PC-9 (cell line): ENCODE data around the gene HAO2. TPM values are rescaled to one million over a fixed set of nuclear protein-coding genes. Genes with fewer than 3 reads are reported as not detected.
"Not testable (repeated sequence)": the region's sequence is repeated elsewhere in the genome, so short reads cannot be mapped to it uniquely, and the experiment has no call there.

Source experiments
- BruUV-seq: library from RNA; stranded (reverse); fragments of 400-500 nt; replicated peaks from 2 replicates; lab custom pipeline; 2021; lab: Mats Ljungman, UMichigan
- CTCF ChIA-PET: fragments of 300-600 bp; sonication (Branson Sonifier 250); formaldehyde crosslinking; loops from one replicate; lab custom pipeline; 2022; ENCODE audit warnings: antibody characterized with exemption; lab: Charles Lee
- POLR2A ChIA-PET: fragments of 300-600 bp; sonication (Branson Sonifier 250); formaldehyde crosslinking; loops from one replicate; lab custom pipeline; 2022; ENCODE audit warnings: antibody characterized with exemption; ENCODE audit not compliant: unreplicated experiment; lab: Charles Lee
- DNase-seq, 2 experiments: peaks; one replicate each; pipeline versions ENCODE4 v3.0.0 to v3.0.0-alpha.2; 2015 to 2022; ENCODE audit warnings: mixed read lengths in 1 of 2
- H2AFZ ChIP-seq: fragments of 200-600 bp; sonication (generic); 2 replicates; pipeline ENCODE4 v1.8.1; 2017; ENCODE audit warnings: antibody characterized with exemption
- H3F3A ChIP-seq: fragments of 200-600 bp; sonication (generic); 2 replicates; pipeline ENCODE4 v1.8.1; 2017; ENCODE audit warnings: antibody characterized with exemption, mild to moderate bottlenecking, low read depth; ENCODE audit not compliant: insufficient read depth
- H3K27ac ChIP-seq: fragments of 200-600 bp; sonication (generic); 2 replicates; pipeline ENCODE4 v1.6.1; 2016; ENCODE audit warnings: mixed run types
- H3K27me3 ChIP-seq: fragments of 200-600 bp; sonication (generic); 2 replicates; pipeline ENCODE4 v1.6.1; 2016; ENCODE audit warnings: low read depth, mixed run types; ENCODE audit not compliant: insufficient read depth
- H3K36me3 ChIP-seq: fragments of 200-600 bp; sonication (generic); 2 replicates; pipeline ENCODE4 v1.6.1; 2016; ENCODE audit warnings: low read depth, mixed run types
- H3K4me1 ChIP-seq: fragments of 200-600 bp; sonication (generic); replicated peaks from 2 replicates; pipeline ENCODE4 v1.6.1; 2016; ENCODE audit warnings: mixed run types; ENCODE audit not compliant: insufficient read depth
- H3K4me2 ChIP-seq: fragments of 200-600 bp; sonication (generic); 2 replicates; pipeline ENCODE4 v1.6.1; 2017; ENCODE audit warnings: mixed run types
- H3K4me3 ChIP-seq: fragments of 200-600 bp; sonication (generic); 2 replicates; pipeline ENCODE4 v1.6.1; 2016; ENCODE audit warnings: mixed run types
- H3K79me2 ChIP-seq: fragments of 200-600 bp; sonication (generic); 2 replicates; pipeline ENCODE4 v1.6.1; 2017; ENCODE audit warnings: low read depth, mixed run types
- H3K9me2 ChIP-seq: fragments of 200-600 bp; sonication (generic); 2 replicates; pipeline ENCODE4 v1.8.1; 2017; ENCODE audit warnings: mild to moderate bottlenecking; ENCODE audit not compliant: insufficient read depth
- H3K9me3 ChIP-seq: fragments of 200-600 bp; sonication (generic); 2 replicates; pipeline ENCODE4 v1.8.1; 2016; ENCODE audit warnings: low read depth; ENCODE audit not compliant: insufficient read depth
- H4K20me1 ChIP-seq: fragments of 200-600 bp; sonication (generic); 2 replicates; pipeline ENCODE4 v1.8.1; 2017; ENCODE audit not compliant: insufficient read depth
- EZH2 ChIP-seq: fragments of 200-600 bp; sonication (generic); IDR thresholded peaks from 2 replicates; pipeline ENCODE4 v1.8.0; 2017; ENCODE audit warnings: antibody characterized with exemption, low read depth
- intact Hi-C: fragments of 100-400 bp; cut with micrococcal nuclease; formaldehyde crosslinking; loops from one replicate; pipeline ENCODE4 v1.10.0; 2022; ENCODE audit not compliant: unreplicated experiment
- total RNA-seq: library from RNA; stranded (reverse); gene quantifications from 2 replicates; pipeline ENCODE4 v1.2.3, GENCODE V29; 2021
- TF ChIP-seq, protein P1 (sequence below): fragments of 200-600 bp; sonication (generic); conservative IDR thresholded peaks from 2 replicates; pipeline ENCODE4 v1.6.1; 2017; ENCODE audit warnings: mixed run types, antibody characterized with exemption, mild to moderate bottlenecking, moderate library complexity

Gene HAO2
- total RNA-seq, 1 experiment from 2014 or later: not detected

DNA sequence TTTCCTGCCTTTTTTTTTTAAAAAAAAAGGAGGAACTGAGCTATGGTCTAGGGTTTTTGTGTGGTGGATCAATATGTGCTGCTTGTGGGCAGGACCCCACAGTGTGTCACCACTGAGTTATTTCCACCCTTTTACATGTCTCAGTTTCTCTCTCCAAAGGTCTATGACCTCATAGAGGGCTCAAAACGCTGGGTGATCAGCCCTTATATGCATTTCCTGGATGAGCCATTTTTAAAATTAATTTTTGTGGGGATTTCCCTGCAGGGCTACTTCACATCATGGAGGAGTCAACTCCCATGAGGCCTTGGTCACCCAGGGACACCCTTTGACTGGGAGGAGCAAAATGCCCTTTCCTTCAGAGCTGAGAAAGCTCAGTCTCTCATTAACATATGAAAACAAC lies 20.7 kb upstream of the HAO2 start:
- no TSS peak for BruUV-seq
- intact Hi-C loops: no loop called here
- Histone ChIP-seq H3K27ac (no peak overlapping the region), H4K20me1 (no peaks in the 10 kb centered on the region), H2AFZ (no peak overlapping the region), H3K36me3 (no peaks in the 10 kb centered on the region), H3F3A (no peaks in the 10 kb centered on the region), H3K27me3 (peaks cover under 1% of the 10 kb centered on the region; the same call in 1 of the 2 replicates), H3K4me2 (no peak overlapping the region), H3K4me1 (no peaks in the 10 kb centered on the region), H3K9me2 (no peaks in the 10 kb centered on the region), H3K79me2 (no peaks in the 10 kb centered on the region), H3K4me3 (no peak overlapping the region), H3K9me3 (no peaks in the 10 kb centered on the region)
- ChIA-PET CTCF (no interaction called here), POLR2A (no interaction called here)
- no peak for DNase-seq
- TF ChIP-seq, protein P1, sequence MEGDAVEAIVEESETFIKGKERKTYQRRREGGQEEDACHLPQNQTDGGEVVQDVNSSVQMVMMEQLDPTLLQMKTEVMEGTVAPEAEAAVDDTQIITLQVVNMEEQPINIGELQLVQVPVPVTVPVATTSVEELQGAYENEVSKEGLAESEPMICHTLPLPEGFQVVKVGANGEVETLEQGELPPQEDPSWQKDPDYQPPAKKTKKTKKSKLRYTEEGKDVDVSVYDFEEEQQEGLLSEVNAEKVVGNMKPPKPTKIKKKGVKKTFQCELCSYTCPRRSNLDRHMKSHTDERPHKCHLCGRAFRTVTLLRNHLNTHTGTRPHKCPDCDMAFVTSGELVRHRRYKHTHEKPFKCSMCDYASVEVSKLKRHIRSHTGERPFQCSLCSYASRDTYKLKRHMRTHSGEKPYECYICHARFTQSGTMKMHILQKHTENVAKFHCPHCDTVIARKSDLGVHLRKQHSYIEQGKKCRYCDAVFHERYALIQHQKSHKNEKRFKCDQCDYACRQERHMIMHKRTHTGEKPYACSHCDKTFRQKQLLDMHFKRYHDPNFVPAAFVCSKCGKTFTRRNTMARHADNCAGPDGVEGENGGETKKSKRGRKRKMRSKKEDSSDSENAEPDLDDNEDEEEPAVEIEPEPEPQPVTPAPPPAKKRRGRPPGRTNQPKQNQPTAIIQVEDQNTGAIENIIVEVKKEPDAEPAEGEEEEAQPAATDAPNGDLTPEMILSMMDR: no peak
- TF ChIP-seq EZH2: no peak

DNA sequence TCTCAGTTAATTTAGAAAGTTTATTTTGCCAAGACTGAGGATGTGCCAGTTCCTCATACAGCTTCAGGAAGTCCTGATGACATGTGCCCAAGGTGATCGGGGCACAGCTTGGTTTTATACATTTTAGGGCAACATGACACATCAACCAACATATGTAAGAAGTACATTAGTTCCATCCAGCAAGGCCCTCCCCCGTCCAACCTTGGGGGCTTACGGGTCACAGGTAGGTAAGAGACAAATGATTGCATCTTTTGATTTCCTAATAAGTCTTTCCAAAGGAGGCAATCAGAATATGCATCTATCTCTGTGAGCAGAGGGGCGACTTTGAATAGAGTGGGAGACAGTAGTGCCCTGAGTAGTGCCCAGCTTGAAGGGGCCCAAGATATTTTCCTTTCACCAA lies 19.6 kb upstream of the HAO2 start:
- no peaks in the 10 kb centered on the region for H3K9me2 ChIP-seq
- no peaks in the 10 kb centered on the region for H3F3A ChIP-seq
- CTCF ChIA-PET: interaction anchor here (0.6 kb wide), 1 partner anchor 311 kb away, joined by 3 read pairs; no protein-coding TSS in a partner anchor
- no peaks in the 10 kb centered on the region for H3K9me3 ChIP-seq
- intact Hi-C loops: no loop called here
- H3K36me3 ChIP-seq: no peaks in the 10 kb centered on the region
- no peaks in the 10 kb centered on the region for H3K4me1 ChIP-seq
- no TSS peak for BruUV-seq
- no peak overlapping the region for H3K27ac ChIP-seq
- no peak overlapping the region for H2AFZ ChIP-seq
- H3K4me3 ChIP-seq: no peak overlapping the region
- TF ChIP-seq EZH2: no peak
- TF ChIP-seq, protein P1: no peak
- H3K4me2 ChIP-seq: no peak overlapping the region
- no peaks in the 10 kb centered on the region for H4K20me1 ChIP-seq
- DNase-seq: no peak
- no peaks in the 10 kb centered on the region for H3K79me2 ChIP-seq
- no peaks in the 10 kb centered on the region; the same call in 1 of the 2 replicates for H3K27me3 ChIP-seq
- POLR2A ChIA-PET: no interaction called here

DNA sequence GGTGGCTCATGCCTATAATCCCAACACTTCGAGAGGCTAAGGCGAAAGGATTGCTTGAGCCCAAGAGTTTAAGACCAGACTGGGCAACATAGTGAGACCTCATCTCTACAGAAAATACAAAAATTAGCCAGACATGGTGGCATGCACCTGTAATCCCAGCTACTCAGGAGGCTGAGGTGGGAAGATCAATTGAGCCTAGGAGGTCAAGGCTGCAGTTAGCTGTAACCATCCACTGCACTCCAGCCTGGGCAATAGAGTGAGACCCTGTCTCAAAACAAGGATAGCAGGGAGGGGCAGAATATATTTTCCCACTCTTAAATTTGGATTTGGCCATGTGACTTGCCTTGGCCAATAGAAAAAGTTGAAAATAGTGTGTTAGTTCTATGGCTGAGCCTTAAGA lies 17.7 kb upstream of the HAO2 start:
- H3K27ac ChIP-seq, DNase-seq, H3K36me3 ChIP-seq, H4K20me1 ChIP-seq, H3K79me2 ChIP-seq, POLR2A ChIA-PET, H3F3A ChIP-seq, CTCF ChIA-PET, H3K4me3 ChIP-seq, BruUV-seq, H3K4me2 ChIP-seq, H3K4me1 ChIP-seq, H2AFZ ChIP-seq, H3K27me3 ChIP-seq, intact Hi-C loops, H3K9me3 ChIP-seq, H3K9me2 ChIP-seq: not testable (repeated sequence)

DNA sequence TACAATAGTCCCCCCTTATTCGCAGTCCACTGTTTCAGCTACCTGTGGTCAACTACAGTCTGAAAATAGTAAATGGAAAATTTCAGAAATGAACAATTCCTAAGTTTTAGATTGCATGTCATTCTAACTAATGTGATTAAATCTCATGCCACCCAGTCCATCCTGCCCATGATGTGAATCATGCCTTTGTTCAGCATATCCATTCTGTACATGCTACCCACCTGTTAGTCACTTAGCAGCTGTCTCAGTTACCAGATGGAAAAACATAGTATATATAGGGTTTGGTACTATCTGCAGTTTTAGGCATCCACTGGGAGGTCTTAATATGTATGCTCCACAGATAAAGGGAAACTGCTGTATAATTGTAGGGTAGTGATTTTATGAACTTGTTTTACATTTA lies 16.6 kb upstream of the HAO2 start:
- H3K4me2 ChIP-seq: no peak overlapping the region
- BruUV-seq: no TSS peak
- no peaks in the 10 kb centered on the region for H3K9me2 ChIP-seq
- no peaks in the 10 kb centered on the region for H3K79me2 ChIP-seq
- no peaks in the 10 kb centered on the region for H3F3A ChIP-seq
- DNase-seq: no peak
- H3K27me3 ChIP-seq: no peaks in the 10 kb centered on the region; the same call in 1 of the 2 replicates
- CTCF ChIA-PET: no interaction called here
- no peaks in the 10 kb centered on the region for H3K9me3 ChIP-seq
- POLR2A ChIA-PET: no interaction called here
- no peaks in the 10 kb centered on the region for H3K36me3 ChIP-seq
- no peak overlapping the region for H2AFZ ChIP-seq
- no peaks in the 10 kb centered on the region for H4K20me1 ChIP-seq
- no peaks in the 10 kb centered on the region for H3K4me1 ChIP-seq
- H3K4me3 ChIP-seq: no peak overlapping the region
- intact Hi-C loops: no loop called here
- H3K27ac ChIP-seq: no peak overlapping the region
- no peak for TF ChIP-seq EZH2
- TF ChIP-seq, protein P1: no peak
